CD4-positive, alpha-beta T cell treated with Interleukin-4 for 1 hour (primary cell): ENCODE results near the gene PPP2R3C.
"Not testable (repeated sequence)": the region's sequence is repeated elsewhere in the genome, so short reads cannot be mapped to it uniquely, and the experiment has no call there.

Experiments used
- DNase-seq, 2 donors: peaks; one replicate each; pipeline ENCODE4 v3.0.0-alpha.2; 2020 to 2022

Gene PPP2R3C

GRCh38 chr14:35121887-35122695 lies at the start of gene PPP2R3C, which contains the start of gene PRORP:
Gene PPP2R3C, minus strand, starts transcription at chr14:35121990. Its CDS starts 31 bp downstream, at chr14:35121959.
Gene PRORP, plus strand, starts transcription at chr14:35122552. Its CDS starts 694 bp downstream, at chr14:35123246.
- peak; percentile 94 to 97 for DNase-seq

- no peak for DNase-seq
Measured at GRCh38 chr14:35167496-35167895, 45.7 kb upstream of the PPP2R3C start.

- DNase-seq: no peak
Measured at GRCh38 chr14:35164849-35165248, 43.1 kb upstream of the PPP2R3C start.

GRCh38 chr14:35163384-35163783 lies 41.6 kb upstream of the PPP2R3C start:
- no peak for DNase-seq

- DNase-seq: peak in 1 of 2 donors; percentile 58
Measured at GRCh38 chr14:35161231-35161630, 39.4 kb upstream of the PPP2R3C start.

GRCh38 chr14:35159742-35160409 lies 38.1 kb upstream of the PPP2R3C start:
- no peak for DNase-seq

GRCh38 chr14:35158951-35159653 lies 37.3 kb upstream of the PPP2R3C start:
- no peak for DNase-seq

GRCh38 chr14:35158491-35158890 lies 36.7 kb upstream of the PPP2R3C start:
- DNase-seq: no peak

GRCh38 chr14:35155962-35156361 lies 34.2 kb upstream of the PPP2R3C start:
- peak in 1 of 2 donors; percentile 36 for DNase-seq

GRCh38 chr14:35154016-35154415 lies 32.2 kb upstream of the PPP2R3C start:
- DNase-seq: no peak

GRCh38 chr14:35152531-35152930 lies 30.7 kb upstream of the PPP2R3C start:
- not testable (repeated sequence) for DNase-seq

- DNase-seq: no peak
Measured at GRCh38 chr14:35149239-35149638, 27.4 kb upstream of the PPP2R3C start.

- DNase-seq: no peak
Measured at GRCh38 chr14:35147711-35148110, 25.9 kb upstream of the PPP2R3C start.

GRCh38 chr14:35147186-35147585 lies 25.4 kb upstream of the PPP2R3C start:
- no peak for DNase-seq

GRCh38 chr14:35146711-35147149 lies 24.9 kb upstream of the PPP2R3C start:
- DNase-seq: no peak

GRCh38 chr14:35144029-35144428 lies 22.2 kb upstream of the PPP2R3C start:
- no peak for DNase-seq

GRCh38 chr14:35140718-35141581 lies 19.2 kb upstream of the PPP2R3C start:
- no peak for DNase-seq

GRCh38 chr14:35138585-35138984 lies 16.8 kb upstream of the PPP2R3C start:
- DNase-seq: no peak

- no peak for DNase-seq
Measured at GRCh38 chr14:35134329-35135123, 12.7 kb upstream of the PPP2R3C start.

GRCh38 chr14:35133542-35134328 lies 11.9 kb upstream of the PPP2R3C start:
- DNase-seq: no peak

- DNase-seq: no peak
Measured at GRCh38 chr14:35124127-35124526, 2.3 kb upstream of the PPP2R3C start.
